IPS-11a (cell line): ENCODE measurements around the gene ADGRG1.

Experiments
- H3K4me3 ChIP-seq: one replicate; pipeline ENCODE4 v1.5.1; 2013; ENCODE audit warnings: low read depth, low read length, control low read depth

Gene ADGRG1

GRCh38 chr16:57648581-57649442, 20.4 kb downstream of the ADGRG1 start:
- H3K4me3 ChIP-seq = no peak overlapping the region

DNA sequence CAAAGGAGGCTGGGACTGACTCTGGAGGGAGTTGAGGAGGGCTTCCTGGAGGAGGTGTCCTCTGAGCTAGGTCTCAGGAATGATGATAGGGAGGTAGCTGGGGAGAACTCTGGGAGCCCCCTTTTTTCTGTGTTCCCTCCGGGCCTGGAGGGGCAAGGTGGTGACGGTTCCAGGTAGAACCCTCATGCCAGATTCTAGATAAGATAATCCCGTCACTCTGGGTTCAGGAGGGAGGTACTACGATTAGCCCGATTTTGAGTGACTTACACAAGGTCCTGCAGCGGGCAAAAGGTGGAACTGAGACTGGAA, 21.0 kb downstream of the ADGRG1 start:
- H3K4me3 ChIP-seq = no peak overlapping the region

GRCh38 chr16:57649846-57650245, 21.4 kb downstream of the ADGRG1 start:
- no peak overlapping the region for H3K4me3 ChIP-seq

DNA sequence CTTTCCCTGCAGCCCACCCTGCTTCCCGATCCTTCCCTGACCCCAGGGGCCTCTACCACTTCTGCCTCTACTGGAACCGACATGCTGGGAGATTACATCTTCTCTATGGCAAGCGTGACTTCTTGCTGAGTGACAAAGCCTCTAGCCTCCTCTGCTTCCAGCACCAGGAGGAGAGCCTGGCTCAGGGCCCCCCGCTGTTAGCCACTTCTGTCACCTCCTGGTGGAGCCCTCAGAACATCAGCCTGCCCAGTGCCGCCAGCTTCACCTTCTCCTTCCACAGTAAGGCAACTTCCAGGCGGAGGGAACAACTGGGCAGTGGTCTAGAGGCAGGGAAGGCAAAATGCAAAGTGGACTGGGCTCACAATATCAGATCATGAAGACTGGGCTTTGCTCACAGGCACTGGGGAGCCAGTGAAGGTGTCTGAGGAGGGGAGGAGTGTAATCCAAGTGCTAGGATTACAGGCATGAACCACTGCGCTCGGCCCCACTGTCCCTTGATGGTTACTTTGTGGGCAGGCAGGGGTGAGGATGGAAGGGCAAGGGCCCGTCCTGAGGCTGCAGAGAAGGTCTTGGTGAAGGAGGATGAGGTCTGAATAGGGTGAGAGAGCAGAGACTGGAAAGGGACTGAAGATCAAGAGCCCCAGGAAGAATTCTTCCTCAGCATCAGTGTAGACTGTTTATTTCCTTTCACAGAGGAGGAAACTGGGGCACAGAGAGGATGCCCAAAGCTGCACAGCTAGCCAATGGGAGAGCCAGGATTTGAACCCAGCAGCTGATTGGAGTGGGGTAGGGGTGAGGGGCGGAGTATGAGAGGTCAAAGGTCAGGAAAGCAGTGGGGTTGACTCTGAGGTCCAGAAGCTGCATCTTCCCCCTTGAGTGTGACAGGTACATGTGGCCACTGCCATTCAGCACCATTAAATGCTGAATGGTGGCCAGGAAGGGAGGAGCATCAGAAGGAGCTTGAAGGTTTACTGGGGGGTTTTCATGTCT, 23.2 kb downstream of the ADGRG1 start:
- no peak overlapping the region for H3K4me3 ChIP-seq

DNA sequence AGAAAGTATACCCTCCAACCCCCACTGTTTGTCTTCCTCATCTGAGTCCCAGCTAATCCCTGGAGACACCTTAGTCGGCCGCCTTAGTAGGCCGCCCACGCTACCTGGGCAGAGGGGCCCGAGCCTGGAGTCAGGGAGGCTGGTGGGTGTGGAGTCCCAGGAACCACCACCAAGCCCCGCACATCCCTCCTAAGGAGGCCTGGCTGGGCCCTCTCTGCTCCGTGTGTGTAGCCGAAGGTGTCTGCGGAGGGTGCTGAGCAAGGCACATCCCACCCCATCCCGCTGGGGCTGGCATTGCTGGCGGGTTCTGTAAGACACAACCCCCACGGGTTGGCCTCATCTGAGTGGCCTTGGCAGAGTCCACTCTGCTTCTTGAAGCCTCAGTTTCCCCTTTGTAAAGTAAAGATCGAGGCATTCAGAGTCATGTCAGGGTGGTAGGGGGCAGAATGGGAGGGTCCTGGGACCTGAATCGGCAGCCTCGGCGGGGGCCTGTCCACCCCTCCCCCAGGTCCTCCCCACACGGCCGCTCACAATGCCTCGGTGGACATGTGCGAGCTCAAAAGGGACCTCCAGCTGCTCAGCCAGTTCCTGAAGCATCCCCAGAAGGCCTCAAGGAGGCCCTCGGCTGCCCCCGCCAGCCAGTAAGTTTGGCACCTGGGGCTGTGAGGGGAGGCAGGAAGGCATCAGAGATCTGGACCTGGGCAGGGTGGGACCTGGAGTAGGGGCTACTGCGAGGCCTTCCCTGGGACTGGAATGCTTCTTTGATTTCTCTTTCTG, 24.5 kb downstream of the ADGRG1 start:
- no peak overlapping the region for H3K4me3 ChIP-seq

GRCh38 chr16:57653936-57654335, 25.5 kb downstream of the ADGRG1 start:
- H3K4me3 ChIP-seq = no peak overlapping the region

DNA sequence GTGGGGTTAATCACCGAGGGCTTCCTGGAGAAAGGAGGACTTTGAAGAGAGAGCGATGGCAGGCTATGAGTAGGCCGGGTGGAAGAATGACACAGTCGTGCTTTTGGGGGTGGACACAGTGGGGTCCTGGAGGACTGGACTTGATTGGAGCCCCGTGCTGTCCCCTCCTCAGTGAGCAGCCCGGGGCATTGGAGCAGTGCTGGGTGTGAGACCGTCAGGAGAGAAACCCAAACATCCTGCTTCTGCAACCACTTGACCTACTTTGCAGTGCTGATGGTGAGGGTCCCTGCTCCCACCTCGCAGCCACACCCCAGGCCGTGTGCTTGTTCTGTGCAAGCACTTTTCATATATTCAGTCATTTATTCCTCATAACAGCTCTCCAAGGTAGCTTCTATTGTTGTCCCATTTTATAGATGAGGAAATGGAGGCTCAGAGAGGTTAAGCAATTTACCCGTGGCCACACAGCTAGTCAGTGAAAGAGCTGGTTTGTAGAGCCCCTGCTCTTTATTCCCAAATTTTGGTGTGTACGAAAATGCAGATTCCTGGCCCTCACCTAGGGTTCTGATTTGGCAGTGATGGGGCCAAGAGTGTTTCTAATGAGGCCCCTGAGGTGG, 28.0 kb downstream of the ADGRG1 start:
- no peak overlapping the region for H3K4me3 ChIP-seq

- no peak overlapping the region for H3K4me3 ChIP-seq
Observed at GRCh38 chr16:57657228-57657627, 28.8 kb downstream of the ADGRG1 start.

GRCh38 chr16:57658130-57658877, 29.9 kb downstream of the ADGRG1 start:
- no peak overlapping the region for H3K4me3 ChIP-seq

DNA sequence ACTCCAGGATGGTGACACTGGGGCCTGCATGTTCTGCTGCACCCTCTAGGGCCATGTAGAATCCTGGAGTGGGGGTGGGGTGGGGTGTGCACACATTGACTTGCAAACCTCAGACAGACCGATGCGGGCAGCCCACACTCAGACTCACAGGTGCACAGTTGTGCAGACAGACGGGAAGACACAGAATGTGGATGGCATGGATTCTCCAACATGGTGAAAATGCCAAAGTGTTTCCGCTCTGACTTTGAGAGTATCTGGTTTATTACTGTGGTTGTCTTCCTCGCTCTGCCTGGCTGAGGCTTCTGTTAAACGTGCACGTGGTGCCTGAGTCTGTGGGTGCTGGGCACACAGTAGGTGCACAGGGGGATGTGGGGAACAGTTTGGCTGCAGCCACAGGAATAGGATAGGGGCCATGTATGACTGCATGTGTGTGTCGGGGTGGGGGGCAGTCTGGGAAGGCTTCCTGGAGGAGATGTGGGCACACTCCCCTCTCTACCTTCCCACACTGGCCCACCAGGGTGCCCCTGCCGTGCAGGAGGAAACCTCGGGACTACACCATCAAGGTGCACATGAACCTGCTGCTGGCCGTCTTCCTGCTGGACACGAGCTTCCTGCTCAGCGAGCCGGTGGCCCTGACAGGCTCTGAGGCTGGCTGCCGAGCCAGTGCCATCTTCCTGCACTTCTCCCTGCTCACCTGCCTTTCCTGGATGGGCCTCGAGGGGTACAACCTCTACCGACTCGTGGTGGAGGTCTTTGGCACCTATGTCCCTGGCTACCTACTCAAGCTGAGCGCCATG, 30.6 kb downstream of the ADGRG1 start:
- H3K4me3 ChIP-seq = no peak overlapping the region

GRCh38 chr16:57660715-57661463, 32.5 kb downstream of the ADGRG1 start:
- no peak overlapping the region for H3K4me3 ChIP-seq

GRCh38 chr16:57661510-57661909, 33.1 kb downstream of the ADGRG1 start:
- no peak overlapping the region for H3K4me3 ChIP-seq

GRCh38 chr16:57661936-57662906, 33.8 kb downstream of the ADGRG1 start:
- H3K4me3 ChIP-seq = no peak overlapping the region

- no peak overlapping the region for H3K4me3 ChIP-seq
Observed at GRCh38 chr16:57663436-57663835, 35.0 kb downstream of the ADGRG1 start.

- H3K4me3 ChIP-seq = no peak overlapping the region
Observed at GRCh38 chr16:57663917-57664661, 35.7 kb downstream of the ADGRG1 start.

DNA sequence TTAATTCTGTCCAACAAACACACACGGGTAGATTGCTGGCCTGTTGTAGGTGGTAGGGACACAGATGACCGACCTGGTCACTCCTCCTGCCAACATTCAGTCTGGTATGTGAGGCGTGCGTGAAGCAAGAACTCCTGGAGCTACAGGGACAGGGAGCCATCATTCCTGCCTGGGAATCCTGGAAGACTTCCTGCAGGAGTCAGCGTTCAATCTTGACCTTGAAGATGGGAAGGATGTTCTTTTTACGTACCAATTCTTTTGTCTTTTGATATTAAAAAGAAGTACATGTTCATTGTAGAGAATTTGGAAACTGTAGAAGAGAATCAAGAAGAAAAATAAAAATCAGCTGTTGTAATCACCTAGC, 36.2 kb downstream of the ADGRG1 start:
- H3K4me3 ChIP-seq = no peak overlapping the region

DNA sequence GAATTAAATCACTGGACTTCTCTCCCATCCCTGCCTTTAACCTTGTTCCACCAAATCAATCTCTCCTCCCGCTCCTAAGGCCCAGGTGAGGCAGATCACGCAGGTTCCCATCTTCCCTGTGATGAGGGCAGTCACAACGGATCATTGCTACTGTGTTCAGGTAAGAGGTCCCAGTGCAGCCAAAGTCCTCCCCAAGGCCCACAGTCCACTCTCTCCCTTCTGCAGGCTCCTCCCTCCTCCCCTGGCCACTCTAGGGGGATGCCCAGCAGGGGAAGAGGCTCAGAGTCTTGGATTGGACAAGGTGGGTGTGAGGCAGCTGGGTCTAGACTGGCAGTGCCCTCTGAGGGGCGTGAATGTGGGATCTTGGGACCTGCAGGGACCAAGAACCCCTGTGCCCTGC, 37.1 kb downstream of the ADGRG1 start:
- H3K4me3 ChIP-seq = no peak overlapping the region
